Esophagus muscularis mucosa (tissue), 4 donors: ENCODE data around the gene TTC39C. TPM values are rescaled to one million over a fixed set of nuclear protein-coding genes. Genes with fewer than 3 reads are reported as not detected.

Experiments
- DNase-seq: peaks from one replicate; pipeline ENCODE4 v3.0.0-alpha.2; 2017; ENCODE audit errors: extremely low spot score
- H3K27ac ChIP-seq, 4 donors: fragments of 200-600 bp; sonication (generic); replicated peaks in 1 of 4; 1 replicate in 3 of 4; 2 replicates in 1 of 4; pipeline ENCODE4 v1.5.1; 2016 to 2019; ENCODE audit warnings: mild to moderate bottlenecking in 1 of 4
- H3K27me3 ChIP-seq, 4 donors: fragments of 200-600 bp; sonication (generic); one replicate each; pipeline versions ENCODE4 v1.5.1 to v1.6.0; 2016 to 2019
- H3K36me3 ChIP-seq, 4 donors: fragments of 200-600 bp; sonication (generic); one replicate each; pipeline ENCODE4 v1.5.1; 2016 to 2019
- H3K4me1 ChIP-seq, 4 donors: fragments of 200-600 bp; sonication (generic); one replicate each; pipeline ENCODE4 v1.5.1; 2016 to 2019
- H3K4me3 ChIP-seq, 4 donors: fragments of 200-600 bp; sonication (generic); 1 replicate in 2 of 4; 2 replicates in 2 of 4; pipeline ENCODE4 v1.5.1; 2016 to 2019; ENCODE audit warnings: mild to moderate bottlenecking in 4 of 4, moderate library complexity in 1 of 4
- H3K9me3 ChIP-seq, 4 donors: fragments of 200-600 bp; sonication (generic); 1 replicate in 3 of 4; 2 replicates in 1 of 4; pipeline ENCODE4 v1.5.1; 2016 to 2019
- EP300 ChIP-seq: sonication (generic); formaldehyde crosslinking; IDR thresholded peaks from one replicate; pipeline ENCODE4 v1.6.1; 2017; ENCODE audit warnings: antibody characterized with exemption
- POLR2A ChIP-seq: fragments of 450-650 bp; IDR thresholded peaks from one replicate; pipeline ENCODE4 v1.6.1; 2017; ENCODE audit warnings: antibody characterized with exemption, moderate library complexity, mild to moderate bottlenecking, low read depth
- POLR2AphosphoS5 ChIP-seq, 2 donors: sonication (generic); formaldehyde crosslinking; IDR thresholded peaks; one replicate each; pipeline ENCODE4 v1.6.1; 2017; ENCODE audit warnings: antibody characterized with exemption in 2 of 2
- WGBS: methylation state at CpG from one replicate; pipeline ENCODE4 v1.1.5; 2018; 5-methylcytosine and 5-hydroxymethylcytosine counted together
- intact Hi-C: fragments of 100-400 bp; cut with DNase I; formaldehyde crosslinking; loops from one replicate; pipeline ENCODE4 v1.15.1; 2023
- total RNA-seq, 4 donors: library from RNA; depleted of rRNA; stranded (reverse); fragments of >200 nt; gene quantifications; one replicate each; pipeline versions ENCODE4 v1.1.0 to v1.2.1, GENCODE V29; 2016
- TF ChIP-seq, protein P1 (sequence below), 3 experiments: fragments of 200-600 bp in 2 of 3; fragments of 450-650 bp in 1 of 3; sonication (generic) in 2 of 3; IDR thresholded peaks; one replicate each; pipeline ENCODE4 v1.5.1; 2017 to 2019; ENCODE audit warnings: antibody characterized with exemption in 3 of 3, mild to moderate bottlenecking in 2 of 3, moderate library complexity in 1 of 3

Gene TTC39C
- total RNA-seq, 4 donors from 2014 or later, result 32.3 to 45.4 (median 34.8) TPM

DNA sequence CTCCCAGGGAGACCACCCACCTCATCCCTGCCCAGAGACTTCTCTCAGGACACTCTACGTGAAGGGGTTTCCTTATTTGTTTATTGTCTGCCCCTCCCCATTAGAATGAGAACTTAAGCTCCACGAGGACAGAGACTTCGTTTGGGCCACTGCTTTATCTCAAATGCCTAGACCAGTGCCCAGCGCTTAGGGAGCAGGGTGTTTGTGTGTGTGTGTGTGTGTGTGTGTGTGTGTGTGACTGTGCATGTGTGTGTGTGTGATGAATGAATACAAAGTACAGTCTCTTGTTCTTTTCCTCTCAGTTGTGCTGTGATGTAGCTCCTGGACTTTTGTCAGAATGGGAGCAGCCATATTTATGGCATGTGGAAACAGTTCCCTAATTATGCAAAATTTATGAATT is 89.9 kb downstream of the TTC39C start:
- 92% methylated on average over 4 of the region's 4 CpGs for WGBS
- Histone ChIP-seq H3K4me3 (no peak overlapping the region), H3K27ac (no peak overlapping the region), H3K9me3 (no peaks in the 10 kb centered on the region), H3K4me1 (no peaks in the 10 kb centered on the region), H3K36me3 (peaks cover 0 to 12% (median 0%) of the 10 kb centered on the region in 4 donors), H3K27me3 (no peaks in the 10 kb centered on the region)
- DNase-seq, result peak; percentile 62
- intact Hi-C loops, result no loop called here
- TF ChIP-seq EP300, result no peak
- TF ChIP-seq, protein P1, sequence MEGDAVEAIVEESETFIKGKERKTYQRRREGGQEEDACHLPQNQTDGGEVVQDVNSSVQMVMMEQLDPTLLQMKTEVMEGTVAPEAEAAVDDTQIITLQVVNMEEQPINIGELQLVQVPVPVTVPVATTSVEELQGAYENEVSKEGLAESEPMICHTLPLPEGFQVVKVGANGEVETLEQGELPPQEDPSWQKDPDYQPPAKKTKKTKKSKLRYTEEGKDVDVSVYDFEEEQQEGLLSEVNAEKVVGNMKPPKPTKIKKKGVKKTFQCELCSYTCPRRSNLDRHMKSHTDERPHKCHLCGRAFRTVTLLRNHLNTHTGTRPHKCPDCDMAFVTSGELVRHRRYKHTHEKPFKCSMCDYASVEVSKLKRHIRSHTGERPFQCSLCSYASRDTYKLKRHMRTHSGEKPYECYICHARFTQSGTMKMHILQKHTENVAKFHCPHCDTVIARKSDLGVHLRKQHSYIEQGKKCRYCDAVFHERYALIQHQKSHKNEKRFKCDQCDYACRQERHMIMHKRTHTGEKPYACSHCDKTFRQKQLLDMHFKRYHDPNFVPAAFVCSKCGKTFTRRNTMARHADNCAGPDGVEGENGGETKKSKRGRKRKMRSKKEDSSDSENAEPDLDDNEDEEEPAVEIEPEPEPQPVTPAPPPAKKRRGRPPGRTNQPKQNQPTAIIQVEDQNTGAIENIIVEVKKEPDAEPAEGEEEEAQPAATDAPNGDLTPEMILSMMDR (IDR thresholded peaks at IDR 0.05), result no peak

DNA sequence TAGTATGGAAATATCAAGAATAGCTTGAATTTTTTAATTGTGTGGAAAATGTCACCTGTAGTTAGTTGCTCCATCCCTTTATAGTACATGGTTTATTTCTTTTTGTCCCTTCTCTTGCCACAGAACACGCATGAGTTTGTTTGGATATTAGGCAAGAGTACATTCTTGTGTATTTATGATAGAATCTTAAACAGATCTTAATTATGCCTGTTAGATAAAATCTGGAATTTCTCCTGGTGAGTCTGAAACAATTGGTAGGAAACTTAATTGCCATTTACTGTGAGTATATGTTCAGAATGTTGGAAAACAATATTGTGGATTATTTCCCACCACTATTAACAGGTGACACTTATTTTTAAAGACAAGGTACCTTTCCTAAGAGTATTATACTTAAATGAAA is 94.1 kb downstream of the TTC39C start:
- DNase-seq, result no peak
- TF ChIP-seq EP300 (no peak), POLR2AphosphoS5 (IDR thresholded peaks at IDR 0.05) (no peak), POLR2A (no peak)
- TF ChIP-seq, protein P1 (IDR thresholded peaks at IDR 0.05), result no peak
- H3K36me3 ChIP-seq, result peaks cover 0 to 7% (median 3%) of the 10 kb centered on the region in 4 donors
- H3K4me1 ChIP-seq, result no peaks in the 10 kb centered on the region
- intact Hi-C loops, result no loop called here
- no peaks in the 10 kb centered on the region for H3K9me3 ChIP-seq
- no peak overlapping the region for H3K4me3 ChIP-seq
- 97% methylated on average over 1 of the region's 1 CpG for WGBS
- no peaks in the 10 kb centered on the region for H3K27me3 ChIP-seq
- H3K27ac ChIP-seq, result no peak overlapping the region

DNA sequence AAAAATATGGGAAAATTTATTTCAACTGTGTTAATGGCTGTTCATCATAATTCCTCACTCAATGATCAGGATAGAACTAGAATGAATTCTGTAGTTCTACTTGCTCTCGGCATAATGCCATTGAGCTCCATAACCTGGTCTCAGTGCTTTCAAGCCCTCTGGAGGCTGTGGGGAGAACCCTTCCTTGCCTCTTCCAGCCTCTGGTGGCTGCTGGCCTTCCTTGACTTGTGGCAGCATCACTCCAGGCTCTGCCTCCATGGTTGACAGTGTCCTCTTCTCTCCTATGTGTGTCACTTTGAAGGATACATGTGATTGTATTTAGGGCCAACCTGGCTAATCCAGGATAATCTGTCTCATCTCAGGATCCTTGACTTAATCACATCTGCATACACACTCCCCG is 97.4 kb downstream of the TTC39C start:
- no peak overlapping the region for H3K4me3 ChIP-seq
- H3K9me3 ChIP-seq, result no peaks in the 10 kb centered on the region
- DNase-seq, result peak; percentile 68
- H3K27me3 ChIP-seq, result no peaks in the 10 kb centered on the region
- 98% methylated on average over 2 of the region's 2 CpGs for WGBS
- intact Hi-C loops, result no loop called here
- H3K36me3 ChIP-seq, result peaks cover 0 to 23% (median 7%) of the 10 kb centered on the region in 4 donors
- H3K4me1 ChIP-seq, result no peaks in the 10 kb centered on the region
- TF ChIP-seq EP300 (no peak), POLR2A (no peak), POLR2AphosphoS5 (IDR thresholded peaks at IDR 0.05) (no peak)
- TF ChIP-seq, protein P1 (IDR thresholded peaks at IDR 0.05), result no peak
- H3K27ac ChIP-seq, result no peak overlapping the region

- peaks cover 0 to 23% (median 7%) of the 10 kb centered on the region in 4 donors for H3K36me3 ChIP-seq
- no peak overlapping the region for H3K27ac ChIP-seq
- peak; percentile 19 for DNase-seq
- TF ChIP-seq, protein P1 (IDR thresholded peaks at IDR 0.05), result no peak
- TF ChIP-seq EP300, result no peak
- TF ChIP-seq POLR2A, result no peak
- no peak for TF ChIP-seq POLR2AphosphoS5 (IDR thresholded peaks at IDR 0.05)
- H3K4me1 ChIP-seq, result no peaks in the 10 kb centered on the region
- intact Hi-C loops, result no loop called here
- 88% methylated on average over 4 of the region's 4 CpGs for WGBS
- no peaks in the 10 kb centered on the region for H3K27me3 ChIP-seq
- no peak overlapping the region for H3K4me3 ChIP-seq
- no peaks in the 10 kb centered on the region for H3K9me3 ChIP-seq
These were observed 97.9 kb downstream of the TTC39C start for GRCh38 chr18:24112464-24112863.

DNA sequence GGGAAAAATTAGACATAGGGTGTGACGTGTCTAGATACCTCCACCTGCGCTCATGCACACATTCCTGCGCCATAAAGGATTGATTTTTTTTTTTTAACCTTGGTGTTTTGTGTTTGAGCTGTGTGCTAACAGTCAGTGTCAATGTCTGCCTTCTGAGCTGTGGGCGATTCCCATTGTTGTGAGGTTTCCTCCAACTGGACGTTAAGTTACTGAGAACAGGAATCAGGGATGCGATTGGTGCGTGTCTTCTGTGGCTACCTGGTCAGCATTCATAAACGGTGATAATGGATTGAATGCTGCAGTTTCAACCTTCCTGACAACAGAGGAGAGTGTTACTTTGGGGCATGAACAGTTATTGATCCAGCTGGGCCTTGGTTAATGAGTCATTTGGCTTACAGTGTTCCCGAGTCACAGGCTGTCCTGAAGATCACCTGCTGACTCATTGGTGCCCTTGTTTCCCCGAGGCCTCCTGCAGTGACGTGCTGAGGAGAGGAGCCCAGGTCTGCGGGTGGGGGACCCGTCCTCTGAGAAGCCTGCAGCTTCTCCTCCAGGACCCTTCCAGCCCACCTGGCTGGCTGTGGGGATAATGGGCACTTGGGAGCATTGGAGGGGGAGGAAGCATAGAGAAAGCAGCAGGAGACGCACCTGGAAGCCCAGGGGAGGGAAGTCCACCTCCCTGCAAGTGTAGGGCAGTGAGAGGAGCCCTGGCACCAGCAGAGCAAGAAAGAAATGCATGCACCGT is 98.5 kb downstream of the TTC39C start:
- H3K9me3 ChIP-seq, result no peaks in the 10 kb centered on the region
- TF ChIP-seq, protein P1 (IDR thresholded peaks at IDR 0.05), result no peak
- H3K27ac ChIP-seq, result no peak overlapping the region
- peak; percentile 74 for DNase-seq
- H3K4me3 ChIP-seq, result no peak overlapping the region
- intact Hi-C loops, result no loop called here
- peaks cover 0 to 23% (median 7%) of the 10 kb centered on the region in 4 donors for H3K36me3 ChIP-seq
- no peaks in the 10 kb centered on the region for H3K27me3 ChIP-seq
- no peaks in the 10 kb centered on the region for H3K4me1 ChIP-seq
- 86% methylated on average over 15 of the region's 15 CpGs for WGBS
